Activated gamma-delta T cell (primary cell): ENCODE measurements around the gene LSG1.
"Not testable (repeated sequence)": the region's sequence is repeated elsewhere in the genome, so short reads cannot be mapped to it uniquely, and the experiment has no call there.

Experiments used
- DNase-seq: peaks from one replicate; lab custom pipeline; 2025; lab: John Stamatoyannopoulos, UW

Gene LSG1

GRCh38 chr3:194617827-194618226 is 54.2 kb downstream of the LSG1 start:
- no peak for DNase-seq

GRCh38 chr3:194617143-194617671 is 54.8 kb downstream of the LSG1 start:
- no peak for DNase-seq

GRCh38 chr3:194615226-194615625 is 56.8 kb downstream of the LSG1 start:
- DNase-seq: no peak

GRCh38 chr3:194612221-194612620 is 59.8 kb downstream of the LSG1 start:
- DNase-seq: no peak

- DNase-seq: no peak
Measured at GRCh38 chr3:194610689-194611088, 61.3 kb downstream of the LSG1 start.

DNA sequence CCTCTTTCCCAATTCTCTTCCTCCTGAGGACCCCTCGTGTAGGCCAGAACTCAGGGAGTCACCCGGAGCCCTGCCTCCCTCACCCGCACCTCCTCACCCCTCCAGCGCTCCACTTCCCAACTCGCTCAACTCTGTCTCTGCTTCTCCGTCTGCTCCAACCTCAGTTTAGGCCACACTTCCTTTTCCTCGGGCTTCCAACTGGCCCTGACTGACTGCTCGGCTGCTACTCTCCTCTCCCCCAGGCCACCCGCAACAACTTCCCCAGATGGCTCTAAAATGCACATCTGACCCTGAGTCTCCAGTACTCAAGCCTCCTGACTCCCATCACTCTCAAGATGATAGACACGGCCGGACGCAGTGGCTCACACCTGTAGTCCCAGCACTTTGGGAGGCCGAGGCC is 62.4 kb downstream of the LSG1 start:
- DNase-seq: no peak

DNA sequence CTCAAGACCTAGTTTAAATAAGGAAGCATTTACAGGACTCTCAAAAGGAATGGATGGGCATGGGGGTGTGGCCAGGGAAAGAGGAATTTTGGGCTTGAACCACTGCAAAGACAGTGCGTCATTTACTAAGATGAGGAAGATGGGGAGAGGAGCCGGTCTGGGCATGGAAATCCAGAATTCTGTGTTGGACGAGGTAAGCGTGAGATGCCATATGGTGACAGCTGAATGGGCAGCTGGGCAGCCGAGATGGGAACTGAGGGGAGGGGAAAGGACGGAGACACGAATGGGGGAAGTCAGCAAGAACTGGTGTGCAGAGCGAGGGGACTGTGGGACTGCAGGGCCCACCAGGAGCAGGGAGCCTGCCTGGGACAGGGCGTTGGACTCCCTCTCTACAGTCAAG is 63.0 kb downstream of the LSG1 start:
- DNase-seq: no peak

DNA sequence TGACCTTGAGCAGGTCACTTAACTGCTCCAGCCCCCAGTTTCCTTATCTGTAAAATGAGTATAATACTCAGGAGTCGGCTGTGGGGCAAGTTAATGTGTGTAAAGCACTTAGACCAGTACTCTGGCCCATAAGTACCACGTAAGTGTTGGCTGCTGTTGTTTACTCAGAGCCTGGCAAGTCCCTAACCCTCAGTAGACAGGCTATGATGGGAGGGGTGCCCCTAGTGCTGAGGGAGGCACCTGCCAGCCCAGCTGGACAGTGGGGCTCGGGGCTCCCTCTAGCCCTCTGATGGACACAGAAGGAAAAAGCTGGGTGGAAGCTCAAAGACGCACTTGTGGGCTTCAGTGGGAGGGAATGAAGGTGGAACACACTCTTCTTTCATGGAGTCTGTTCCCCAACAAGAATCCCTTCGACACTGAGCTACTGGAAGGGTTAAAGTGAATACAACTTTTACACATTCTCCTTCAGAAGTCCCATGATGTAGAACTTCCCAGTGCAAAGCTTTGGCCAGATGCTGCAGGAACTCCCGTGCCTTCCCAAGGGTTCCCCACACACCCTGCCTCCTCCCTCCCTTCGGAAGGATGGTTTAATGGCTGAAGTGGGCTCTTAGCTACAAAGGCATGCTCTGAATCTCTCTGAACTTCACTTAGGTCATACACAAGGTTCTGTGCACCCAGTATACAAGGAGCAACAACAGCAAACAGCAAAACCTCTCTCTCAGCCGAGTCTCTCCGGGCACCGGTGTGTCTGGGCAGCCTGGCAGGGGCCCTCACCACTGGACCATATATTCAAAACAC is 64.2 kb downstream of the LSG1 start:
- no peak for DNase-seq

DNA sequence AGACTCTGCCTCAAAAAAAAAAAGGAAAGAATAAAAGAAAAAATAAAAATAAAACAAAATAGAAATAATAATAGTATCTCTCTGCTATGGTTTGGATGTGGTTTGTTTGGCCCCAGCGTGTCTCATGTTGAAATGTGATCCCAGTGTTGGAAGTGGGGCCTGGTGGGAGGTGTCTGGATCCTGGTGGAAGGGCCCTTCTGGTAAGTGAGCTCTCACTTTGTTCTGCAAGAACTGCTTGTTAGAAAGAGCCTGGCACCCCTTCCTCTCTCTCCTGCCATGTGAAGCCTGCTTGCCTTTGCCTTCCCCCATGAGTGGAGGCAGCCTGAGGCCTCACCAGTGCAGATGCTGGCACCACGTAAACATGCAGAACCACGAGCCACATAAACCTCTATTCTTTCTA is 65.0 kb downstream of the LSG1 start:
- DNase-seq: no peak

DNA sequence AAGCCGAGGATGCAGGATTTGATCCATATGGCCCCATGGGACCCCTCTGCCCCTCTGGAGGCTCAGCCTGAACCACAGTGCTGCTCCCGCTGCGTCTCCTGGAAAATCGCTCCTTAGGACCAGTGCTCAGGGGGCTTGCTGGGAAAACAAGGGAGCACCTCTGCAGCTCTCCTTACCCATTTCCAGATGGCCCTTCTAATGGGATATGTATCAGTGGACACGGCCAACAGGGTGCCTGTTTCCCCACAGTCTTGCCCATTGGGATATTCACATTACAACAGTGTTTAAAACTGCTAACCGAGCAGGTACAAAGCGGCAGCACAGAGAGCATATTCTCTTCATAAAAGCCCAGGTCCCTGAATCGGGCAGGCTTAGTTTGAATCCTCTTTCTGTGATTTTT is 65.8 kb downstream of the LSG1 start:
- no peak for DNase-seq

- DNase-seq: not testable (repeated sequence)
Measured at GRCh38 chr3:194605314-194605713, 66.7 kb downstream of the LSG1 start.

DNA sequence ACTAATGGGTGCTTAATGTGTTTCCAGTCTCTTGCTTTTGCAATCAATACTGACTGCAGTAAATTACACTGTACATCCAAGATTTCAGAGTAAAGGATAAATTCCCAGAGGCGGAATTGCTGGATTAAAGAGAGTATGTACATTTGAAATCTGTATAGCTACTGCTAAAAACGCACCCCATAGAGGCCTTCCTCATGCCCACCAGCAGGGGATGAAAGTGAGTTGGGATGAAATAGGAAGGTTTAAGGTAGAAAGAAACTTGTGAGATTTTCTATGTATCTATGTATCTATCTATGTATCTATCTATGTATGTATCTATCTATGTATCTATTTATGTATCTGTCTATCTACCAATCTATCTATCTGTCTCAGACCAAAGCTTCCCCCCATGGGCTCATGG is 67.2 kb downstream of the LSG1 start:
- DNase-seq: no peak

- DNase-seq: no peak
Measured at GRCh38 chr3:194604126-194604525, 67.9 kb downstream of the LSG1 start.

DNA sequence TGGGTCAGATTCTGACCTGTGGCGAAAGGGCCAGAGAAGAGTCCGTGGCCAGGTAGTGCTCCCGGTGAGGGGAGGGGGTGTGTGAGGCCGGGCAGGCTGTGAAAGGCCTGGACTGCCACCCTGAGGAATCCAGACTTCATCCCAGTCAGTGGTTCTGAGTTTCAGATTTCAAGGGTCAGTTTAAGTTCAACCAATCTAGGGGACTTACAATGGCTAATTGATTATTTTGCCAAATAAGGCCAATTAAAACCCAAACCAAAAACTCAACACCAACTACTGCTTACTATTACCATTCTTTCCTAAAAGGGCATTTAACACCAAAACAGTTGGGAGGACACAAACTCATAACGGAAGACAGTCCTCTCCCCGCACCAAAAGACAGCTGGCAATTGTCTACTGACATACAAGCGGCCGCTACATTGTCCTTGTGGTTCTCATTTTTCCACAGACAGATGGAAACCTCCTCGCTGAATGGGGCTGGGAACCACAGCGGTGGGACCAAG is 69.3 kb downstream of the LSG1 start:
- DNase-seq: no peak

- no peak for DNase-seq
Measured at GRCh38 chr3:194598771-194599557, 73.0 kb downstream of the LSG1 start.

DNA sequence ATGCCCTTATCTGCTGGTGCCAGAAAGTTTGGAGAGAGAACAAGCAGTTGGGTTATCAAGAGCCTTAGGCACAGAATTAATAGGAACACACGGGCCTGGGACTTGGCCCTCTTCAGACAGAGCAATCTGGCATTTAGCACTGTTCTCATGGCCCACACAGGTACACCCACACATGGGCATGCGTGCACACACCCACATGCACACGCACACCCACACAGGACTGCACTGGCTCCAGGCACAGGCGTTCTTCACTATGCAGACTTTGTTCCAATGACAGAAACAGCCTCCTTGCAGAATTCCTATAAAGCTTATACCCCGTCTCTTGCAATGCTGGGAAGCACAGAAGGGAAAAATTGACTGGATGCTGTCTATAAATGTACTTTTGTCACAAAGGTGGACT is 75.1 kb downstream of the LSG1 start:
- DNase-seq: no peak

DNA sequence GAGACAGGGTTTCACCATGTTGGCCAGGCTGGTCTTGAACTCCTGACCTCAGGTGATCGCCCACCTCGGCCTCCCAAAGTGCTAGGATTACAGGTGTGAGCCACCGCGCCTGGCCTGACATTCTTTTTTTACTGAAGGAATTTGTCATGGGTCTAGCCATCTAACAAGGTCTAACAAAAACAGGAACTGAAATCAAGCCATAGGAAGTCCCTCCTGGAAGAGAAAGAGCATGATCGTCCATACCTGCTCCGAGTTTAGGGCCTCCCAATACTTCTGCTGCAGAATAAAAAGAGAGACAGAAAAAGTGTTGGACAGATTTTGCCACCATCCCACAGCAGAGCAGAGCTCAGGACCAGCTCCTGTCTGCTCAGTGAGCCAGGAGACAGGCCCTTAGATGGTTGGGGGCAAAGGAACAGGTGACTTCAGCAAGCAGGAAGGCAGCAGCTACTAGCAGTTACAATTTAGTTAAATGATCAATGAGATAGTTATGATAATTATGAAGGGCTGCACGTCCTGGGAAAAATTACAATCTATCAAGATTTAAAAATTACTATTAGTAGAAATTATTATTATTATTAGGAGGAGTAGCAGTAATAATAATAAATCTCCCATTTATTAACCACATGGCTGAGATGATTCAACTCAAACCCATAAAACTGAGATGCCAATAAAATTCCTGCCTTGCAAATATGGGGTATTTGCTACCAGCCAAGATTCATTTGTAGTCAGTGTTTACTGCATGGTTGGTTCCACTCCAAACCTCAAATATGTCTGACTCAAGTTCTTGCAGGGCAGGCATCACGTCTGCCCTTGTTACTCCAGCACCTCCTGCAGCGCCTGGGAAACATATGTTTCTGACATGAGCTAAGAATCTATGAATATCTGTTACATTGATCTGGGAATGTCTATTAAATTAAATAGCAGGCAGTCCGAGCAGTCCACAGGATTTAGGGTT is 78.9 kb downstream of the LSG1 start:
- DNase-seq: no peak
